Erythroblast (primary cell): ENCODE data around the gene SLC7A5.

Source experiments
- GATA1 ChIP-seq: IDR thresholded peaks from 2 replicates; pipeline ENCODE4 v1.6.1; 2011; ENCODE audit warnings: low read depth, mild to moderate bottlenecking, control low read depth, low read length, moderate library complexity
- POLR2A ChIP-seq: IDR thresholded peaks from 2 replicates; pipeline ENCODE4 v1.6.1; 2011; ENCODE audit warnings: mild to moderate bottlenecking, low read length

GRCh38 chr16:87832741-87833502, 36.4 kb downstream of the SLC7A5 start:
- TF ChIP-seq POLR2A (no peak), GATA1 (no peak)
